ENCODE measurements around the gene KCTD1.

DNA sequence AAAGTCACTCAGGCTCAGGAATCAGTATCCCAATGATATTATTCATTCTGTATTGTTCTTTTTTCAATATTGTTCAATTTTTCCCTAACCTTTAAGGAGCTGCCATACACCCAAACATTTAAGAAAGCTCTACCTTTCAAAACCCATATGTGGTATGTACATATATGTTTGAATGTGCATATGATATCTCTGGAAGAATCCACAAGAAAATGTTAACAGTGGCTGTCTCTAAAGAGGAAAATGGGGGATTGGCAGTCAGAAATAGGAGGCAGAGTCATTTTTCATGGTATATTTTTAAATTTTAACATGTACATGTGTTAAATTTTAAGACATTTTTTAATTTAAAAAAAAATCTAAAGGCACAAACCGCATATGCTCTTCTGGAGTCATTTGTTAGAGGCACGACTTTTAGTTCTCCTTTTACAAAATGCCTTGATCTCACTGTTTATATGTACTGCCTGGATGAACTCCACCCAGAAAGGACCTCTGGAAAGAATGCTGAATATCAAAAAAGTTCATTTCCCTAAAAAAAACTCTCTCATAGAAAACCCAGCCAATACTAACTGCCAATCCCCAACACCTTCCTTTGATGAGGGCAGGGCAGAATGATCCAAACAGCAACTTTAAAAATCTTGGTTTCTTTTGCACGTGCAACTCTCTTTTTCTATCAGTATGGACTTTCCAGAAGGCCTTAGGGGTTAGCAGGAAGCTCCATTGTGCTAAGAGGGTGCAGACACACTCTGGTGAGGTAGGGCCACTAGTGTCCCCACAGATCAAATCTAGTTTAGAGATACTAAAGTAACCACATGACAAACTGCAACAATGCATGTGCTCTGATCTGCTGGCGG, 23.6 kb downstream of the KCTD1 start:
- TF ChIP-seq, protein P1, sequence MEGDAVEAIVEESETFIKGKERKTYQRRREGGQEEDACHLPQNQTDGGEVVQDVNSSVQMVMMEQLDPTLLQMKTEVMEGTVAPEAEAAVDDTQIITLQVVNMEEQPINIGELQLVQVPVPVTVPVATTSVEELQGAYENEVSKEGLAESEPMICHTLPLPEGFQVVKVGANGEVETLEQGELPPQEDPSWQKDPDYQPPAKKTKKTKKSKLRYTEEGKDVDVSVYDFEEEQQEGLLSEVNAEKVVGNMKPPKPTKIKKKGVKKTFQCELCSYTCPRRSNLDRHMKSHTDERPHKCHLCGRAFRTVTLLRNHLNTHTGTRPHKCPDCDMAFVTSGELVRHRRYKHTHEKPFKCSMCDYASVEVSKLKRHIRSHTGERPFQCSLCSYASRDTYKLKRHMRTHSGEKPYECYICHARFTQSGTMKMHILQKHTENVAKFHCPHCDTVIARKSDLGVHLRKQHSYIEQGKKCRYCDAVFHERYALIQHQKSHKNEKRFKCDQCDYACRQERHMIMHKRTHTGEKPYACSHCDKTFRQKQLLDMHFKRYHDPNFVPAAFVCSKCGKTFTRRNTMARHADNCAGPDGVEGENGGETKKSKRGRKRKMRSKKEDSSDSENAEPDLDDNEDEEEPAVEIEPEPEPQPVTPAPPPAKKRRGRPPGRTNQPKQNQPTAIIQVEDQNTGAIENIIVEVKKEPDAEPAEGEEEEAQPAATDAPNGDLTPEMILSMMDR (conservative IDR thresholded peaks at IDR 0.05), result no peak
- TF ChIP-seq EZH2 (IDR thresholded peaks at IDR 0.05; ENCODE audit: low read depth), result no peak

Data from PC-9 (cell line).